Tibial artery (tissue), 4 donors: ENCODE measurements around the gene CDK15.

ENCODE experiments used
- DNase-seq, 2 donors: peaks; one replicate each; pipeline ENCODE4 v3.0.0-alpha.2; 2019
- H3K27ac ChIP-seq, 2 donors: fragments of 200-600 bp; sonication (generic) in 1 of 2; 1 replicate in 1 of 2; 2 replicates in 1 of 2; pipeline ENCODE4 v1.5.1; 2018 to 2019; ENCODE audit warnings: mild to moderate bottlenecking in 1 of 2
- H3K27me3 ChIP-seq, 2 donors: fragments of 200-600 bp; sonication (generic) in 1 of 2; one replicate each; pipeline versions ENCODE4 v1.5.1 to v1.6.0; 2016 to 2019
- H3K36me3 ChIP-seq, 3 donors: fragments of 200-600 bp; sonication (generic) in 2 of 3; one replicate each; pipeline ENCODE4 v1.5.1; 2016 to 2019; ENCODE audit warnings: mild to moderate bottlenecking in 2 of 3
- H3K4me1 ChIP-seq, 4 donors: fragments of 200-600 bp; sonication (generic) in 2 of 4; 1 replicate in 3 of 4; 2 replicates in 1 of 4; pipeline ENCODE4 v1.5.1; 2016 to 2019
- H3K4me3 ChIP-seq, 2 donors: fragments of 200-600 bp; sonication (generic) in 1 of 2; 1 replicate in 1 of 2; 2 replicates in 1 of 2; pipeline ENCODE4 v1.5.1; 2018 to 2019; ENCODE audit warnings: mild to moderate bottlenecking in 2 of 2
- H3K9me3 ChIP-seq, 3 donors: fragments of 200-600 bp; sonication (generic) in 1 of 3; one replicate each; pipeline ENCODE4 v1.5.1; 2016 to 2019
- intact Hi-C: fragments of 100-400 bp; cut with DNase I; formaldehyde crosslinking; loops from one replicate; pipeline ENCODE4 v1.15.0; 2023; ENCODE audit warnings: low total_unique reads
- TF ChIP-seq, protein P1 (sequence below), 2 experiments: fragments of 200-600 bp in 1 of 2; fragments of 450-650 bp in 1 of 2; IDR thresholded peaks; one replicate each; pipeline ENCODE4 v1.5.1; 2017 to 2019; ENCODE audit warnings: antibody characterized with exemption in 2 of 2, mild to moderate bottlenecking in 1 of 2, moderate library complexity in 1 of 2

Gene CDK15

DNA sequence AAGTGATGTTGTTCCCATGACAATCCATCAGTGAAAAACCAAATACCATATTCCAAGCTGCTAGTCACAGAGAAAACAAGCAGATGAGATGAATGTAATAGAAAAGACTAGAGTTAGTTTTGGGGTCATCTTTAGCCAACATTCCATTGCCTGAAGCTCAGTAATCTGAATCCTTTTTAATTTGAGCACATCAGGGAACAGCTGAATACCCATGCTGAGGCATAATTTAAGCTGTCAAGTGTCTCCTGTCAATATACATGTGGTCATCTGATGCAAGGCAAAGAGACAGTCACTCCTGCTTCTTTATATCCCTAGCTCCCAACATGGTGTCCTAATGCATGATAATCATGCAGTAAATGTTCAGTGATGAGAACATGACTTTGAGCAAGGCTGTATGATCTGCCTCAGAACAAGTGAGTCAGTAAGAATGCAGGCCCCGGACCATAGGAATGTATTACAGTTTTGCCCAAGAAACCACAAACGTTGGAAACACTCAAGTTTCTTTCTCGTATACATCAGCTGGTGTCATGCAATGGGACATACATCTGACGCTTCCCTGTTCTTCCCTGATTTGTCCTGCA, 48.0 kb downstream of the CDK15 start:
- no peak overlapping the region for H3K27ac ChIP-seq
- DNase-seq: no peak
- intact Hi-C loops: no loop called here
- H3K36me3 ChIP-seq: no peaks in the 10 kb centered on the region
- TF ChIP-seq, protein P1, sequence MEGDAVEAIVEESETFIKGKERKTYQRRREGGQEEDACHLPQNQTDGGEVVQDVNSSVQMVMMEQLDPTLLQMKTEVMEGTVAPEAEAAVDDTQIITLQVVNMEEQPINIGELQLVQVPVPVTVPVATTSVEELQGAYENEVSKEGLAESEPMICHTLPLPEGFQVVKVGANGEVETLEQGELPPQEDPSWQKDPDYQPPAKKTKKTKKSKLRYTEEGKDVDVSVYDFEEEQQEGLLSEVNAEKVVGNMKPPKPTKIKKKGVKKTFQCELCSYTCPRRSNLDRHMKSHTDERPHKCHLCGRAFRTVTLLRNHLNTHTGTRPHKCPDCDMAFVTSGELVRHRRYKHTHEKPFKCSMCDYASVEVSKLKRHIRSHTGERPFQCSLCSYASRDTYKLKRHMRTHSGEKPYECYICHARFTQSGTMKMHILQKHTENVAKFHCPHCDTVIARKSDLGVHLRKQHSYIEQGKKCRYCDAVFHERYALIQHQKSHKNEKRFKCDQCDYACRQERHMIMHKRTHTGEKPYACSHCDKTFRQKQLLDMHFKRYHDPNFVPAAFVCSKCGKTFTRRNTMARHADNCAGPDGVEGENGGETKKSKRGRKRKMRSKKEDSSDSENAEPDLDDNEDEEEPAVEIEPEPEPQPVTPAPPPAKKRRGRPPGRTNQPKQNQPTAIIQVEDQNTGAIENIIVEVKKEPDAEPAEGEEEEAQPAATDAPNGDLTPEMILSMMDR (IDR thresholded peaks at IDR 0.05): no peak
- no peaks in the 10 kb centered on the region for H3K9me3 ChIP-seq
- H3K27me3 ChIP-seq: no peaks in the 10 kb centered on the region
- no peak overlapping the region for H3K4me3 ChIP-seq
- H3K4me1 ChIP-seq: no peaks in the 10 kb centered on the region

DNA sequence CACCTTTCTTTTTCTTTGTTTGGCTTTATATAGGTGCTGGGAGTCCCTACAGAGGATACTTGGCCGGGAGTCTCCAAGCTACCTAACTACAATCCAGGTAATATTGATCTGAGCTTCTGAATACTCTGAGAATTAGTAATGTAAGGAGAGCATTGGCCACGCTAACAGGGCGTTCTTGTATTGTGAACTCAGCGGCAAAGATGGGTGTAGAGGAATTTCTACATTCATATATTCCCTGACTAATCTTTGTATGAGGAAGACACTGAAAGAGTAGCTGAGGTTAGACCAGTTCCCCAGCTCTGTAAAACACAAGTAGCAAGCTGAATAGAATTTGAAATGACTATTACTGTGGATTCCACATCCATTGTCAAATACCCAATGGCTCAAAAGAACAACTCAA, 48.5 kb downstream of the CDK15 start:
- Histone ChIP-seq H3K9me3 (no peaks in the 10 kb centered on the region), H3K27ac (no peak overlapping the region), H3K4me1 (no peaks in the 10 kb centered on the region), H3K4me3 (no peak overlapping the region), H3K36me3 (no peaks in the 10 kb centered on the region), H3K27me3 (no peaks in the 10 kb centered on the region)
- TF ChIP-seq, protein P1 (IDR thresholded peaks at IDR 0.05): no peak
- no peak for DNase-seq
- intact Hi-C loops: loop anchor here (5.0 kb wide), 1 partner anchor 58 kb away; no protein-coding TSS in a partner anchor

DNA sequence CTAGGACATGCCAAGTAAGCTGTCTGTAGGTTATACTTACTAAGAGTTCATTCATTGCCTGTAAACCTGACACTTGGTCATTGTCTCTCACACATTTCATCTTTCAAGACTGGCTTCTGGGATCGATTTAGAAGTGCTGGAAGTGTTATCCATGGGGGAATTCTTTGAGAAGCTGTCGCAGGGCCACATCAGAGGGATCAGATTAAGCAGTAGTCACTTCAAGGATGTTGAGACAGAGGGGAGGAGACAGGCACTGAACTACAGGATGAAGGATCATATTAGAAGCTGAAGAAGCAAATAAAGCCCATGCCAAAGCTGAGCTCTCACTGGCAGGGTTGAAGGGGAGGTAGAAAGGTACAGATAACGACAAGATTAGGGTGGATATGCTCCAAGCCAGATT, 49.0 kb downstream of the CDK15 start:
- Histone ChIP-seq H3K27ac (no peak overlapping the region), H3K4me3 (no peak overlapping the region), H3K36me3 (no peaks in the 10 kb centered on the region), H3K9me3 (no peaks in the 10 kb centered on the region), H3K27me3 (no peaks in the 10 kb centered on the region), H3K4me1 (no peaks in the 10 kb centered on the region)
- TF ChIP-seq, protein P1 (IDR thresholded peaks at IDR 0.05): no peak
- DNase-seq: no peak
- intact Hi-C loops: loop anchor here (5.0 kb wide), 1 partner anchor 58 kb away; no protein-coding TSS in a partner anchor

DNA sequence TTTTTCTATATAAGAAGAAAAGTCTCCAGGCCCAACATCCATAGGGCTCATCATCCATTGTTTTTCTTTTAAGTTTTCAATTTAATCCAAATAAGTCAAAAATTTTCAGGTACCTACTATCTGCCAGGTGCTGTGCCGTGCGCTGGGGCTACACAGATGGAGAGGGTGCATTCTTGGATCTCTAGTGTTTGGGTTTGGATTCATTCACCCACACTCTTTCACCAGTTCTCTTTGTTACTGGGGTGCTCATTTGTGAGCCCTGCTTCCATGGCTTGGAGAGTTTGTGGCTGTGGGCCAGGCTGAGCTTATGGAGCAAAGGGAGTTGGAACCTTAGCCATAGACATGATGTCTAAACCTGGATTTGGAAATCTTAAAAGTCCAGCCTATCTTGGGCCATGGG, 51.0 kb downstream of the CDK15 start:
- Histone ChIP-seq H3K27me3 (no peaks in the 10 kb centered on the region), H3K9me3 (no peaks in the 10 kb centered on the region), H3K4me1 (no peaks in the 10 kb centered on the region), H3K4me3 (no peak overlapping the region), H3K27ac (no peak overlapping the region), H3K36me3 (no peaks in the 10 kb centered on the region)
- intact Hi-C loops: loop anchor here (5.0 kb wide), 1 partner anchor 60 kb away; no protein-coding TSS in a partner anchor
- TF ChIP-seq, protein P1 (IDR thresholded peaks at IDR 0.05): no peak
- DNase-seq: no peak

DNA sequence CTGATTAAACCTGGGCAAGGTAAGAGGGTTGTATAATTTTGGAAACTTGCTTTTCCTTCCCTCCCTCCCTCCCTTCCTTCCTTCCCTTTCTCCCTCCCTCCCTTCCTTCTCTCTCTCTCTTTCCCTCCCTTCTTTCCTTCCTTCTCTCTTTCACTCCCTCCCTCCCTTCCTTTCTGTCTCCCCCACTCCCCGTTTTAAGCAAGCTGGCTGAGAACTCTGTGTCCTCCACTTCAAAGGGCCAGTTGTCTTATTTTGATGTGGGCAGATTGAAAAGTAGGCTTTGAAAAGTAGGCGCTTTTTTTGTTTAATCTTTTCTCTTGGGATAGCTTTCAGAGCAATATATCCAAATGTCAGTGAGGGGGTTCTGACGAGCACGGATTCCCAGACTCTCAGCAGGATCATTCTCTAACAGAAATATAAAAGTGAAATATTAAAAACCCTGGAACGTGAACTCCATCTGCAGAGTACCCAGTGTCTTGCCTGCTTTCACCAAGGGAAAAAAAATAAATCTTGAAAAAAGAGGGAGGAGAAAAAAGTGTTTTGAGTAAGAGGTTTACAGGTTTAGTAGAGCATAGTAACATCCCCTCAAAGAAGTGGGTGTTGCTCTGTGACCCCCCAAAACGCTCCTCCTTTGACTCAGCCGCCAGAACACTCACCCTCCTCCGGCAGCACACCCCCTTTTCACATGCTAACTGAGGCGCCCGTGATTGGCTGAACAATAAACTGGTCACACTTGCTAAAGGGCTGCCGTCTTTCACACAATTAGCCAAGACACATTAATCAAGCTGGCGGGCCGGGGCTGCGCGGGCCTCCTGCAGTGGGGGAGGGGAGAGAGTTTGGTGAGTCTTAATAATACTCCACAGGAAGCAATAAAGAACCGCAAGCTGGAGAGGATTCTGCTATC, 52.2 kb downstream of the CDK15 start:
- no peak for DNase-seq
- H3K4me3 ChIP-seq: peak overlapping the region in 1 of 2 donors; percentile 10
- H3K4me1 ChIP-seq: no peaks in the 10 kb centered on the region
- H3K36me3 ChIP-seq: no peaks in the 10 kb centered on the region
- no peak overlapping the region for H3K27ac ChIP-seq
- no peaks in the 10 kb centered on the region for H3K9me3 ChIP-seq
- TF ChIP-seq, protein P1 (IDR thresholded peaks at IDR 0.05): no peak
- intact Hi-C loops: loop anchor here (5.0 kb wide), 1 partner anchor 61 kb away; no protein-coding TSS in a partner anchor
- H3K27me3 ChIP-seq: no peaks in the 10 kb centered on the region
